Eye (tissue), 1 donor: Measurements from ENCODE around the gene CCDC85B.
A peak's percentile ranks its signal among the peaks of the same experiment; 100 is the strongest.
"Not testable (repeated sequence)": the region's sequence is repeated elsewhere in the genome, so short reads cannot be mapped to it uniquely, and the experiment has no call there.

Source experiments
- DNase-seq: peaks from one replicate; pipeline ENCODE4 v3.0.0-alpha.2; 2015

The CCDC85B gene

GRCh38 chr11:65887723-65888162 lies 2.7 kb upstream of the CCDC85B start:
- no peak for DNase-seq

GRCh38 chr11:65888163-65888814 lies 2.2 kb upstream of the CCDC85B start, which contains the start of gene FIBP:
Gene FIBP, minus strand, starts transcription at chr11:65888471. Its CDS starts 53 bp downstream, at chr11:65888418.
- peak; percentile 98 for DNase-seq

- DNase-seq: no peak
Observed at GRCh38 chr11:65891219-65892136, 1.0 kb downstream of the CCDC85B start.

GRCh38 chr11:65892137-65892540 lies 1.7 kb downstream of the CCDC85B start:
- not testable (repeated sequence) for DNase-seq

GRCh38 chr11:65892661-65893317 lies 2.3 kb downstream of the CCDC85B start:
- DNase-seq: no peak

GRCh38 chr11:65894034-65894591 lies 3.6 kb downstream of the CCDC85B start:
- DNase-seq: no peak

GRCh38 chr11:65895482-65895981 lies 5.1 kb downstream of the CCDC85B start:
- no peak for DNase-seq

GRCh38 chr11:65896034-65896999 lies 5.8 kb downstream of the CCDC85B start:
- no peak for DNase-seq

- DNase-seq: no peak
Observed at GRCh38 chr11:65897020-65897471, 6.6 kb downstream of the CCDC85B start.

GRCh38 chr11:65898656-65899355 lies 8.3 kb downstream of the CCDC85B start:
- DNase-seq: peak; percentile 10

GRCh38 chr11:65899356-65900124 lies 9.1 kb downstream of the CCDC85B start:
- DNase-seq: peak; percentile 56

GRCh38 chr11:65900125-65900898 lies 9.8 kb downstream of the CCDC85B start, which contains the start of gene FOSL1:
Gene FOSL1, minus strand, starts transcription at chr11:65900388. Its CDS starts 49 bp downstream, at chr11:65900339.
- peak; percentile 74 for DNase-seq

GRCh38 chr11:65900899-65901180 lies 10.4 kb downstream of the CCDC85B start:
- DNase-seq: no peak

GRCh38 chr11:65903068-65903481 lies 12.6 kb downstream of the CCDC85B start:
- DNase-seq: peak; percentile 33

- no peak for DNase-seq
Observed at GRCh38 chr11:65903715-65904114, 13.2 kb downstream of the CCDC85B start.

GRCh38 chr11:65906602-65907001 lies 16.1 kb downstream of the CCDC85B start:
- no peak for DNase-seq

GRCh38 chr11:65907878-65908277 lies 17.4 kb downstream of the CCDC85B start:
- no peak for DNase-seq

- peak; percentile 77 for DNase-seq
Observed at GRCh38 chr11:65911682-65912568, 21.5 kb downstream of the CCDC85B start.
